Tibial artery (tissue), 4 donors: Measurements from ENCODE around the gene FAR2.

ENCODE experiments used
- DNase-seq, 2 donors: peaks; one replicate each; pipeline ENCODE4 v3.0.0-alpha.2; 2019
- H3K27ac ChIP-seq, 2 donors: fragments of 200-600 bp; sonication (generic) in 1 of 2; 1 replicate in 1 of 2; 2 replicates in 1 of 2; pipeline ENCODE4 v1.5.1; 2018 to 2019; ENCODE audit warnings: mild to moderate bottlenecking in 1 of 2
- H3K27me3 ChIP-seq, 2 donors: fragments of 200-600 bp; sonication (generic) in 1 of 2; one replicate each; pipeline versions ENCODE4 v1.5.1 to v1.6.0; 2016 to 2019
- H3K36me3 ChIP-seq, 3 donors: fragments of 200-600 bp; sonication (generic) in 2 of 3; one replicate each; pipeline ENCODE4 v1.5.1; 2016 to 2019; ENCODE audit warnings: mild to moderate bottlenecking in 2 of 3
- H3K4me1 ChIP-seq, 4 donors: fragments of 200-600 bp; sonication (generic) in 2 of 4; 1 replicate in 3 of 4; 2 replicates in 1 of 4; pipeline ENCODE4 v1.5.1; 2016 to 2019
- H3K4me3 ChIP-seq, 2 donors: fragments of 200-600 bp; sonication (generic) in 1 of 2; 1 replicate in 1 of 2; 2 replicates in 1 of 2; pipeline ENCODE4 v1.5.1; 2018 to 2019; ENCODE audit warnings: mild to moderate bottlenecking in 2 of 2
- H3K9me3 ChIP-seq, 3 donors: fragments of 200-600 bp; sonication (generic) in 1 of 3; one replicate each; pipeline ENCODE4 v1.5.1; 2016 to 2019
- intact Hi-C: fragments of 100-400 bp; cut with DNase I; formaldehyde crosslinking; loops from one replicate; pipeline ENCODE4 v1.15.0; 2023; ENCODE audit warnings: low total_unique reads
- TF ChIP-seq, protein P1 (sequence below), 2 experiments: fragments of 200-600 bp in 1 of 2; fragments of 450-650 bp in 1 of 2; IDR thresholded peaks; one replicate each; pipeline ENCODE4 v1.5.1; 2017 to 2019; ENCODE audit warnings: antibody characterized with exemption in 2 of 2, mild to moderate bottlenecking in 1 of 2, moderate library complexity in 1 of 2

The FAR2 gene

DNA sequence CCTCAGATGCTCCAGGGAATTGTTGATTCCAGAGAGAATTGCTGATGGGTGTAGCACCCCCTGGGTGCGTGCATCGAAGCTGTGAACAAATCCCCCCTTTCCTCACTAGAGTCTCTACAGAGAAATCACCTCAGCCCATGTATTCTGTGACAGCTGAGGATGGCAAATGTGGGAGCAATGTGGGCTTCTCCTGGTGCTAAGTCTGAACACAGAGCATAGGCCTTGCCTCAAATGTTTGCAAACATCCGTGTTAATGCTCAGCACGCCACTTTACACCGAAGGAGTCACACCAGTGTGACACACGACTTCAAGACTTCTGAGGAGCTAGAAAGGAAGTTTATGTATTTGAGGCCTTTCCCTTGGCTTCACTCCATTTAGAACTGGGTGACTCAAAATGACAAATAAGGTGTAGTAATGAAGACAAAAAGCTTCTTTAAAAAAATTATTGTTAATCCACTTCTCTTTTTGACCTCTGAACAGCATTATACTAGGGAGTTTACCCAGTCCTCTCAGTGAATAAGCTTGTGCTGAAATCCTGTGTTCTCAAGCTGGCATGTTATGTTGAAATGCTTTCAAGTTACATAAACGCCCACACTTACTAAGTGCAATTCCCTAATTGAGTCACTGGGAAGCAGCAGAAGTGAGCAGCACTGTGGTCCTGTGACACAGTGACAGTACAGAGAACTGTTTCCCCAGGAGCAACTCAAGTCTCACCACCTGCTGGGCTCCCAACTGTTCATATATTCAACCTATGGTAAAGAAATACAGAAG, 92.9 kb downstream of the FAR2 start:
- Histone ChIP-seq H3K4me1 (peaks cover 0 to 8% (median 0%) of the 10 kb centered on the region in 4 donors), H3K27ac (no peak overlapping the region), H3K9me3 (no peaks in the 10 kb centered on the region), H3K36me3 (no peaks in the 10 kb centered on the region), H3K4me3 (no peak overlapping the region), H3K27me3 (no peaks in the 10 kb centered on the region)
- peak in 1 of 2 donors; percentile 45 for DNase-seq
- intact Hi-C loops: no loop called here
- TF ChIP-seq, protein P1, sequence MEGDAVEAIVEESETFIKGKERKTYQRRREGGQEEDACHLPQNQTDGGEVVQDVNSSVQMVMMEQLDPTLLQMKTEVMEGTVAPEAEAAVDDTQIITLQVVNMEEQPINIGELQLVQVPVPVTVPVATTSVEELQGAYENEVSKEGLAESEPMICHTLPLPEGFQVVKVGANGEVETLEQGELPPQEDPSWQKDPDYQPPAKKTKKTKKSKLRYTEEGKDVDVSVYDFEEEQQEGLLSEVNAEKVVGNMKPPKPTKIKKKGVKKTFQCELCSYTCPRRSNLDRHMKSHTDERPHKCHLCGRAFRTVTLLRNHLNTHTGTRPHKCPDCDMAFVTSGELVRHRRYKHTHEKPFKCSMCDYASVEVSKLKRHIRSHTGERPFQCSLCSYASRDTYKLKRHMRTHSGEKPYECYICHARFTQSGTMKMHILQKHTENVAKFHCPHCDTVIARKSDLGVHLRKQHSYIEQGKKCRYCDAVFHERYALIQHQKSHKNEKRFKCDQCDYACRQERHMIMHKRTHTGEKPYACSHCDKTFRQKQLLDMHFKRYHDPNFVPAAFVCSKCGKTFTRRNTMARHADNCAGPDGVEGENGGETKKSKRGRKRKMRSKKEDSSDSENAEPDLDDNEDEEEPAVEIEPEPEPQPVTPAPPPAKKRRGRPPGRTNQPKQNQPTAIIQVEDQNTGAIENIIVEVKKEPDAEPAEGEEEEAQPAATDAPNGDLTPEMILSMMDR (IDR thresholded peaks at IDR 0.05): peak in 1 of 2 experiments; percentile 16

DNA sequence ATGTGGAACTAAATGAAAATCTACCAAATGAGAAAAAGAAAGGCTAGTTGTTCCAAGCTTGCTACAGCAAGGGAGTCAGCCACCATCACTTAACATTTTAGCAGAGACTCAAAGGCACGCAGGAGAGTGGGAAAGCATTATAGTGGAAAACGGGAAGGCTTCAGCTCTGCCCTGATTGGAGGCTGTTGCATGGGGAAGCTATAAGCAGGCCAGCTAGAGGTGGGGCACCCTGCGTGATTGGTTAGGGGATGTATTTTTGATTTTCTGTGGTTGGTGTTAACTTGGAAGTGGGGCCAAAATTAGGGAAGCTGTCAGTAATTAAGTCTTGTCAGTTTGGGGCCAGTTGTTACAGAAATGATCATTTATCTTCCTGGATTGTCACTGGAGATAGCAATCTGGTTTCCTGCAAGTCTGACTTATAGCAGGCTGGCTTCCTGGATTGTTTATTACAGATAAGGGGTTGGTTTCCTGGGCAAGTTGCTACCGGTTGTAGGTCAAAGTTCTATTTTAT, 93.9 kb downstream of the FAR2 start:
- DNase-seq: no peak
- no peak overlapping the region for H3K27ac ChIP-seq

DNA sequence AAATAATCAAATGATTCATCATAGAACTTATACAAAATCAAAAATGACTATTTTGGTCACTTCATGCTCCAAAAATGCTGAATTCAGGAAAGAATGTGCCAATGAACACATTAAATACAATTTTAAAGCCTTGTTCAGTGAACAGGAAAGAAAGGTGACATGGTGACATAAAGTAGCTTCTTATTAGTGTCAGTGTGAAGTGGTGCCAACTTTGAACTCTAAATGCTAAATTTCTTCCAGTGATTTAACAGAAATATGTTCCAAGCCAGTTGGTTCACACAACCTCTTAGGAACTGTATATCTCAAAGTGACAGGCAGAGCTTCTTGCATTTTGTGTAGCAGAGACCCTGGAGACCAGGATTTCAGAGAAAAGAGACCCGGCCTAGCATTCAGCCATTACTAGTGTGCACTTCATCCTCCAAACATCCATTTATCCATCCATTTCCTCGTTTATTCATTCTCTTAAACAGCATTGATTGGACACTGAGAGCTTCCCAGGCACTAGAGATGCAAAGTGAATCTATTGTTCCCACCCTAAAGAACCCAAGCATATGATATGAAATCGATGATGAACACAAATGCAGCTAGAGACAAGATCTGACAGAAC, 95.2 kb downstream of the FAR2 start:
- TF ChIP-seq, protein P1 (IDR thresholded peaks at IDR 0.05): no peak
- Histone ChIP-seq H3K9me3 (no peaks in the 10 kb centered on the region), H3K4me3 (no peak overlapping the region), H3K4me1 (peaks cover 0 to 8% (median 0%) of the 10 kb centered on the region in 4 donors), H3K27ac (no peak overlapping the region), H3K36me3 (no peaks in the 10 kb centered on the region), H3K27me3 (no peaks in the 10 kb centered on the region)
- DNase-seq: no peak
- intact Hi-C loops: no loop called here

More for the DNA sequence above, 93.9 kb downstream of the FAR2 start:
- intact Hi-C loops: no loop called here
- H3K4me3 ChIP-seq: no peak overlapping the region
- H3K9me3 ChIP-seq: no peaks in the 10 kb centered on the region
- peaks cover 0 to 8% (median 0%) of the 10 kb centered on the region in 4 donors for H3K4me1 ChIP-seq
- H3K36me3 ChIP-seq: no peaks in the 10 kb centered on the region
- TF ChIP-seq, protein P1 (IDR thresholded peaks at IDR 0.05): no peak
- H3K27me3 ChIP-seq: no peaks in the 10 kb centered on the region

DNA sequence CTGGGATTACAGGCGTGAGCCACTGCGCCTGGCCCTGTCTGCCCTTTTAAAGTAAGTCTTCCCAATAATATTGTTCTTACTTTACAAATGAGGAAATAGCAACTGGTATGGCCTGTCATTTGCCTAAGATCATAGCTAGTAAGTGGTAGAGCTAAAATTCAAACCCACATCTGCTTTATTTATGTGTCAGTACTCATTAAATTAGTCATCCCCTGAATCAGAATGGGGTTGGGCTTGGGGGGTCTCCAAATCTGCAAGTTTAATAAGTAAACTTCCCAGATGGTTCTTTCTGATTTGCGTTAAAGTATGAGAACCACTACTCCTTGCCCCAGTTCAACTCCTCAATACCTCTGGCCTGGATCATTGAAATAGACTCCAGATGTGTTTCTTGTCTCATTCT, 96.2 kb downstream of the FAR2 start:
- Histone ChIP-seq H3K4me1 (peaks cover 0 to 8% (median 0%) of the 10 kb centered on the region in 4 donors), H3K27ac (no peak overlapping the region), H3K4me3 (no peak overlapping the region), H3K27me3 (no peaks in the 10 kb centered on the region), H3K9me3 (no peaks in the 10 kb centered on the region), H3K36me3 (no peaks in the 10 kb centered on the region)
- intact Hi-C loops: no loop called here
- TF ChIP-seq, protein P1 (IDR thresholded peaks at IDR 0.05): no peak
- DNase-seq: no peak

DNA sequence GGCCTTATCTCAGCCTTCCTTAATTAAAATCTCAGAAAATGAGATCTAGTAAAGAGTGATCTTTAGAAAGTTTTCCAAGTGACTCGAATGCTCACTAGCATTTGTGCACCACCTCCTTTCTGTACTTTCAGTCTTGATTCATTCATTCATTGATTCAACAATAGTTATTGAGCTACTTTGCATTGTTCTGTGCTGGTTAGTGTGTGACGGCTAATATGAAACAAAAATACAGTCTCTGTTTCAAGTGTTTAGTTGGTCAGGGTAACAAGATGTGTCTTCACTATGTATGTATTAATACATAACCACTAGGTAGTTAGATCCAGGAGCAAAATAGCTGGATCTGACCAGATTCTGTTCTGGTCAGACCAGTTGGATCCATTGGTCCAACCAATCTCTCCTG, 100.9 kb downstream of the FAR2 start:
- intact Hi-C loops: no loop called here
- no peaks in the 10 kb centered on the region for H3K36me3 ChIP-seq
- no peaks in the 10 kb centered on the region for H3K9me3 ChIP-seq
- H3K27ac ChIP-seq: no peak overlapping the region
- no peaks in the 10 kb centered on the region for H3K27me3 ChIP-seq
- no peak overlapping the region for H3K4me3 ChIP-seq
- no peaks in the 10 kb centered on the region for H3K4me1 ChIP-seq
- no peak for DNase-seq
- TF ChIP-seq, protein P1 (IDR thresholded peaks at IDR 0.05): no peak
